HG03103 (cell line): ENCODE results near the gene MEF2D.

ENCODE experiments used
- ATAC-seq: cut with Tn5 transposase; IDR thresholded peaks from one replicate; pipeline ENCODE4 v1.9.1; 2021; ENCODE audit warnings: low read depth; ENCODE audit not compliant: unreplicated experiment

The MEF2D gene

GRCh38 chr1:156500543-156500792, at the start of gene MEF2D:
Gene MEF2D (minus strand): TSS chr1:156500775. CDS start chr1:156483292, 17,483 bp downstream.
- ATAC-seq: no peak

GRCh38 chr1:156550346-156550745, 49.8 kb upstream of the MEF2D start:
- ATAC-seq: no peak

GRCh38 chr1:156549831-156550230, 49.3 kb upstream of the MEF2D start:
- no peak for ATAC-seq

GRCh38 chr1:156549390-156549789, 48.8 kb upstream of the MEF2D start:
- ATAC-seq: no peak

- no peak for ATAC-seq
Observed at GRCh38 chr1:156547982-156548381, 47.4 kb upstream of the MEF2D start.

- ATAC-seq: no peak
Observed at GRCh38 chr1:156547434-156547833, 46.9 kb upstream of the MEF2D start.

- ATAC-seq: no peak
Observed at GRCh38 chr1:156546267-156546666, 45.7 kb upstream of the MEF2D start.

- no peak for ATAC-seq
Observed at GRCh38 chr1:156544592-156545102, 44.1 kb upstream of the MEF2D start.

GRCh38 chr1:156543066-156543465, 42.5 kb upstream of the MEF2D start:
- no peak for ATAC-seq

- no peak for ATAC-seq
Observed at GRCh38 chr1:156540955-156541354, 40.4 kb upstream of the MEF2D start.

- no peak for ATAC-seq
Observed at GRCh38 chr1:156539818-156540355, 39.3 kb upstream of the MEF2D start.

GRCh38 chr1:156538711-156539440, 38.3 kb upstream of the MEF2D start:
- ATAC-seq: no peak

- no peak for ATAC-seq
Observed at GRCh38 chr1:156537027-156537426, 36.5 kb upstream of the MEF2D start.

- ATAC-seq: no peak
Observed at GRCh38 chr1:156534424-156535060, 34.0 kb upstream of the MEF2D start.

GRCh38 chr1:156533568-156534220, 33.1 kb upstream of the MEF2D start:
- no peak for ATAC-seq

GRCh38 chr1:156532374-156532773, 31.8 kb upstream of the MEF2D start:
- ATAC-seq: no peak

GRCh38 chr1:156530006-156530405, 29.4 kb upstream of the MEF2D start:
- ATAC-seq: no peak

GRCh38 chr1:156528875-156529425, 28.4 kb upstream of the MEF2D start:
- no peak for ATAC-seq

- ATAC-seq: no peak
Observed at GRCh38 chr1:156528231-156528630, 27.7 kb upstream of the MEF2D start.

- no peak for ATAC-seq
Observed at GRCh38 chr1:156527584-156527983, 27.0 kb upstream of the MEF2D start.

- no peak for ATAC-seq
Observed at GRCh38 chr1:156525856-156526489, 25.4 kb upstream of the MEF2D start.
